NT2/D1 (cell line): ENCODE data around the gene NFYC.

Experiments used
- SUZ12 ChIP-seq: IDR thresholded peaks from 2 replicates; pipeline ENCODE4 v1.6.1; 2011; ENCODE audit not compliant: insufficient read length, insufficient read depth; ENCODE audit errors: extremely low read depth
- YY1 ChIP-seq: IDR thresholded peaks from 2 replicates; pipeline ENCODE4 v1.6.1; 2011; ENCODE audit not compliant: insufficient read length, insufficient read depth
- ZNF274 ChIP-seq: IDR thresholded peaks from 2 replicates; pipeline ENCODE4 v1.6.1; 2011; ENCODE audit warnings: mild to moderate bottlenecking, low read depth, low read length

GRCh38 chr1:40819101-40819500 lies 127.6 kb downstream of the NFYC start:
- no peak for TF ChIP-seq ZNF274
- no peak for TF ChIP-seq YY1
- TF ChIP-seq SUZ12, result no peak
